Liver (tissue), 9 donors: ENCODE measurements around the gene SLC16A4. TPM values are rescaled to one million over a fixed set of nuclear protein-coding genes. Genes with fewer than 3 reads are reported as not detected.

ENCODE experiments used
- DNase-seq: peaks from one replicate; pipeline ENCODE4 v3.0.0-alpha.2; 2017; ENCODE audit warnings: low spot score
- H3K27ac ChIP-seq, 2 donors: one replicate each; pipeline ENCODE4 v1.7.0; 2013; ENCODE audit warnings: inconsistent platforms in 2 of 2, low read length in 2 of 2, control low read depth in 1 of 2, low read depth in 1 of 2, mild to moderate bottlenecking in 1 of 2
- H3K27me3 ChIP-seq, 4 donors: one replicate each; pipeline versions ENCODE4 v1.6.1 to v1.7.0; 2013; ENCODE audit warnings: low read length in 3 of 4, inconsistent platforms in 1 of 4, mild to moderate bottlenecking in 1 of 4, moderate library complexity in 1 of 4; ENCODE audit not compliant: control insufficient read depth in 4 of 4, insufficient read depth in 4 of 4
- H3K36me3 ChIP-seq, 4 donors: one replicate each; pipeline versions ENCODE4 v1.6.1 to v1.7.0; 2013; ENCODE audit warnings: low read length in 3 of 4, mild to moderate bottlenecking in 3 of 4, low read depth in 1 of 4, moderate library complexity in 1 of 4; ENCODE audit not compliant: control insufficient read depth in 4 of 4, insufficient read depth in 3 of 4
- H3K4me1 ChIP-seq, 4 donors: one replicate each; pipeline versions ENCODE4 v1.6.1 to v1.7.0; 2013; ENCODE audit warnings: low read length in 3 of 4, mild to moderate bottlenecking in 3 of 4, moderate library complexity in 1 of 4; ENCODE audit not compliant: control insufficient read depth in 4 of 4, insufficient read depth in 4 of 4
- H3K4me3 ChIP-seq, 3 donors: one replicate each; pipeline versions ENCODE4 v1.6.1 to v1.7.0; 2013; ENCODE audit warnings: low read length in 3 of 3, control low read depth in 1 of 3, low read depth in 1 of 3, mild to moderate bottlenecking in 1 of 3
- H3K9ac ChIP-seq, 2 donors: one replicate each; pipeline ENCODE4 v1.7.0; 2013; ENCODE audit warnings: low read length in 2 of 2, mild to moderate bottlenecking in 2 of 2, moderate library complexity in 2 of 2, control low read depth in 1 of 2, low read depth in 1 of 2
- H3K9me3 ChIP-seq, 4 donors: one replicate each; pipeline versions ENCODE4 v1.6.1 to v1.7.0; 2013; ENCODE audit warnings: low read length in 3 of 4; ENCODE audit not compliant: control insufficient read depth in 4 of 4
- EGR1 ChIP-seq, 2 donors: IDR thresholded peaks; 2 replicates each; pipeline ENCODE4 v1.6.1; 2016 to 2018; ENCODE audit warnings: antibody characterized with exemption in 2 of 2, low read depth in 2 of 2
- FOXA1 ChIP-seq: IDR thresholded peaks from 2 replicates; pipeline ENCODE4 v1.6.1; 2016; ENCODE audit warnings: antibody characterized with exemption
- FOXA2 ChIP-seq: IDR thresholded peaks from 2 replicates; pipeline ENCODE4 v1.6.1; 2016; ENCODE audit warnings: antibody characterized with exemption
- GABPA ChIP-seq, 2 donors: IDR thresholded peaks in 1 of 2; conservative IDR thresholded peaks in 1 of 2; 2 replicates each; pipeline ENCODE4 v1.6.1; 2016; ENCODE audit warnings: antibody characterized with exemption in 2 of 2, mild to moderate bottlenecking in 1 of 2, moderate library complexity in 1 of 2
- HNF4G ChIP-seq: IDR thresholded peaks from 2 replicates; pipeline ENCODE4 v1.6.1; 2016; ENCODE audit warnings: antibody characterized with exemption
- JUND ChIP-seq, 2 donors: IDR thresholded peaks; 2 replicates each; pipeline ENCODE4 v1.6.1; 2016; ENCODE audit warnings: antibody characterized with exemption in 2 of 2
- MAX ChIP-seq: IDR thresholded peaks from 2 replicates; pipeline ENCODE4 v1.6.1; 2016; ENCODE audit warnings: antibody characterized with exemption
- NR2F2 ChIP-seq: IDR thresholded peaks from 2 replicates; pipeline ENCODE4 v1.6.1; 2016; ENCODE audit warnings: antibody characterized with exemption
- RAD21 ChIP-seq, 2 donors: IDR thresholded peaks; 2 replicates each; pipeline ENCODE4 v1.6.1; 2016; ENCODE audit warnings: antibody characterized with exemption in 2 of 2, mild to moderate bottlenecking in 2 of 2
- REST ChIP-seq: IDR thresholded peaks from 2 replicates; pipeline ENCODE4 v1.6.1; 2016; ENCODE audit warnings: antibody characterized with exemption, mild to moderate bottlenecking
- RXRA ChIP-seq, 2 donors: IDR thresholded peaks; 2 replicates each; pipeline ENCODE4 v1.6.1; 2017 to 2018; ENCODE audit warnings: antibody characterized with exemption in 2 of 2, mild to moderate bottlenecking in 1 of 2
- SP1 ChIP-seq: IDR thresholded peaks from 2 replicates; pipeline ENCODE4 v1.6.1; 2018; ENCODE audit warnings: antibody characterized with exemption, mild to moderate bottlenecking
- TAF1 ChIP-seq: conservative IDR thresholded peaks from 2 replicates; pipeline ENCODE4 v1.6.1; 2016; ENCODE audit warnings: antibody characterized with exemption, mild to moderate bottlenecking
- YY1 ChIP-seq: IDR thresholded peaks from 2 replicates; pipeline ENCODE4 v1.6.1; 2016; ENCODE audit warnings: antibody characterized with exemption, mild to moderate bottlenecking
- WGBS: extraction: QIAGEN DNeasy Blood & Tissue Kit; methylation state at CpG from one replicate; pipeline ENCODE4 v1.1.7; 2013; 5-methylcytosine and 5-hydroxymethylcytosine counted together
- polyA plus RNA-seq, 2 donors: library from polyadenylated mRNA; stranded (reverse) in 1 of 2; unstranded in 1 of 2; fragments of 200-250 nt in 1 of 2; fragments of >200 nt in 1 of 2; fragmentation: Nextera tagmentation in 1 of 2; extraction: Ambion mirVana in 1 of 2; gene quantifications; one replicate each; pipeline versions ENCODE4 v1.2.1 to v1.2.3, GENCODE V29; 2013 to 2015
- total RNA-seq, 2 donors: library from RNA; depleted of rRNA; stranded (reverse); fragments of >200 nt; gene quantifications; one replicate each; pipeline ENCODE4 v1.2.3, GENCODE V29; 2014
- donor health status: healthy.
- donor health status: healthy.
- donor health status: healthy.
- donor health status: healthy.
- donor health status: healthy.

SLC16A4 gene
- total and polyA plus RNA-seq, 4 donors = 0.72 to 1.8 (median 1.6) TPM

GRCh38 chr1:110433213-110433612 lies 42.4 kb upstream of the SLC16A4 start:
- no peak for TF ChIP-seq TAF1
- TF ChIP-seq RAD21 (IDR thresholded peaks at IDR 0.05) = no peak
- no peak for TF ChIP-seq SP1
- TF ChIP-seq YY1 = no peak
- no peak for TF ChIP-seq FOXA2
- no peak for TF ChIP-seq MAX
- TF ChIP-seq RXRA (IDR thresholded peaks at IDR 0.05) = no peak
- WGBS = 68% methylated on average over 2 of the region's 2 CpGs
- no peak overlapping the region for H3K9ac ChIP-seq
- no peaks in the 10 kb centered on the region for H3K36me3 ChIP-seq
- peaks cover 0 to 9% (median 5%) of the 10 kb centered on the region in 4 donors for H3K4me1 ChIP-seq
- H3K9me3 ChIP-seq = no peaks in the 10 kb centered on the region
- H3K27me3 ChIP-seq = no peaks in the 10 kb centered on the region
- no peak overlapping the region for H3K27ac ChIP-seq
- no peak for DNase-seq
- no peak overlapping the region for H3K4me3 ChIP-seq

- TF ChIP-seq MAX = no peak
- H3K36me3 ChIP-seq = no peaks in the 10 kb centered on the region
- H3K9me3 ChIP-seq = no peaks in the 10 kb centered on the region
- peaks cover 0 to 9% (median 5%) of the 10 kb centered on the region in 4 donors for H3K4me1 ChIP-seq
- no peak overlapping the region for H3K9ac ChIP-seq
- H3K27me3 ChIP-seq = no peaks in the 10 kb centered on the region
- DNase-seq = no peak
- H3K4me3 ChIP-seq = no peak overlapping the region
- no peak overlapping the region for H3K27ac ChIP-seq
- 84% methylated on average over 4 of the region's 4 CpGs for WGBS
Observed at GRCh38 chr1:110430901-110431300, 40.1 kb upstream of the SLC16A4 start.

GRCh38 chr1:110430366-110430765 lies 39.5 kb upstream of the SLC16A4 start:
- DNase-seq = no peak
- TF ChIP-seq REST = no peak
- TF ChIP-seq FOXA2 = no peak
- TF ChIP-seq EGR1 (IDR thresholded peaks at IDR 0.05; ENCODE audit: low read depth in 2 of 2) = no peak
- TF ChIP-seq SP1 = no peak
- TF ChIP-seq JUND (IDR thresholded peaks at IDR 0.05) = no peak
- TF ChIP-seq MAX = no peak
- TF ChIP-seq GABPA (IDR thresholded peaks at IDR 0.05 in 1 of 2, conservative IDR thresholded peaks at IDR 0.05 in 1 of 2) = no peak
- no peak for TF ChIP-seq NR2F2
- TF ChIP-seq FOXA1 = no peak
- no peak for TF ChIP-seq HNF4G
- no peak for TF ChIP-seq RXRA (IDR thresholded peaks at IDR 0.05)
- Histone ChIP-seq H3K4me3 (no peak overlapping the region), H3K27ac (no peak overlapping the region), H3K9ac (no peak overlapping the region), H3K9me3 (no peaks in the 10 kb centered on the region), H3K36me3 (no peaks in the 10 kb centered on the region), H3K4me1 (peaks cover 0 to 9% (median 5%) of the 10 kb centered on the region in 4 donors), H3K27me3 (no peaks in the 10 kb centered on the region)
- WGBS = 71% methylated on average over 6 of the region's 6 CpGs
